K562 (cell line): Measurements from ENCODE around the gene STK17A.

Source experiments
- CTCF ChIP-seq, 3 experiments: IDR thresholded peaks in 2 of 3; conservative IDR thresholded peaks in 1 of 3; 2 replicates each; pipeline ENCODE4 v1.5.1; 2011 to 2012; ENCODE audit warnings: low read length in 3 of 3, mild to moderate bottlenecking in 3 of 3, control low read depth in 2 of 3, improper control_type of control experiment in 1 of 3, inconsistent platforms in 1 of 3, low read depth in 1 of 3, mixed read lengths in 1 of 3, moderate library complexity in 1 of 3; ENCODE audit not compliant: insufficient read depth in 2 of 3
- EZH2 ChIP-seq: IDR thresholded peaks from 2 replicates; pipeline ENCODE4 v1.6.1; 2012; ENCODE audit warnings: low read depth, mild to moderate bottlenecking, inconsistent platforms, low read length, borderline replicate concordance
- NFE2L1 ChIP-seq: fragments of 450-650 bp; IDR thresholded peaks from 2 replicates; pipeline ENCODE4 v1.6.1; 2016; ENCODE audit warnings: missing genetic modification characterization, low read depth, mild to moderate bottlenecking, missing compliant biosample characterization, moderate library complexity, borderline replicate concordance
- POLR2AphosphoS5 ChIP-seq: IDR thresholded peaks from 2 replicates; pipeline ENCODE4 v1.6.1; 2011; ENCODE audit warnings: mild to moderate bottlenecking, low read depth, low read length, moderate library complexity; ENCODE audit not compliant: control insufficient read depth, insufficient read depth
- ZBTB8A ChIP-seq: fragments of 450-650 bp; IDR thresholded peaks from 2 replicates; pipeline ENCODE4 v1.6.1; 2018; ENCODE audit warnings: mild to moderate bottlenecking, moderate library complexity; ENCODE audit not compliant: partially characterized antibody
- ZNF76 ChIP-seq: fragments of 250-450 bp; sonication (Bioruptor Pico); IDR thresholded peaks from 2 replicates; pipeline ENCODE4 v1.4.0; 2020; ENCODE audit warnings: mild to moderate bottlenecking, moderate library complexity, borderline replicate concordance
- TF ChIP-seq, protein P1 (sequence below): fragments of 450-650 bp; formaldehyde crosslinking; IDR thresholded peaks from 2 replicates; pipeline ENCODE4 v1.4.0; 2022; ENCODE audit warnings: missing genetic modification characterization

- TF ChIP-seq ZNF76 (CRISPR knock-in tag), result no peak
- TF ChIP-seq EZH2, result no peak
- TF ChIP-seq CTCF (IDR thresholded peaks at IDR 0.05 in 2 of 3, conservative IDR thresholded peaks at IDR 0.05 in 1 of 3; ENCODE audit: insufficient read depth in 2 of 3, low read depth in 1 of 3, low read length in 3 of 3), result no peak
- TF ChIP-seq NFE2L1 (tag), result no peak
- TF ChIP-seq ZBTB8A, result no peak
- TF ChIP-seq, protein P1, sequence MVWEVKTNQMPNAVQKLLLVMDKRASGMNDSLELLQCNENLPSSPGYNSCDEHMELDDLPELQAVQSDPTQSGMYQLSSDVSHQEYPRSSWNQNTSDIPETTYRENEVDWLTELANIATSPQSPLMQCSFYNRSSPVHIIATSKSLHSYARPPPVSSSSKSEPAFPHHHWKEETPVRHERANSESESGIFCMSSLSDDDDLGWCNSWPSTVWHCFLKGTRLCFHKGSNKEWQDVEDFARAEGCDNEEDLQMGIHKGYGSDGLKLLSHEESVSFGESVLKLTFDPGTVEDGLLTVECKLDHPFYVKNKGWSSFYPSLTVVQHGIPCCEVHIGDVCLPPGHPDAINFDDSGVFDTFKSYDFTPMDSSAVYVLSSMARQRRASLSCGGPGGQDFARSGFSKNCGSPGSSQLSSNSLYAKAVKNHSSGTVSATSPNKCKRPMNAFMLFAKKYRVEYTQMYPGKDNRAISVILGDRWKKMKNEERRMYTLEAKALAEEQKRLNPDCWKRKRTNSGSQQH (CRISPR knock-in tag), result no peak
- TF ChIP-seq POLR2AphosphoS5, result no peak
Observed at GRCh38 chr7:43609097-43609496, 26.2 kb downstream of the STK17A start.
